ENCODE measurements around the gene ASRGL1.
"Not testable (repeated sequence)": the region's sequence is repeated elsewhere in the genome, so short reads cannot be mapped to it uniquely, and the experiment has no call there.

- TF ChIP-seq CTCF, POLR2A (IDR thresholded peaks at IDR 0.05): not testable (repeated sequence)
Measured at GRCh38 chr11:62336949-62337302, 322 bp upstream of the ASRGL1 start.

Measured in upper lobe of left lung (tissue), 4 donors.